Activated B cell treated with CpG ODN at 0.5 μM for 24 hours (primary cell): ENCODE measurements around the gene BRD7. TPM values are rescaled to one million over a fixed set of nuclear protein-coding genes. Genes with fewer than 3 reads are reported as not detected.

Experiments
- ATAC-seq: fragments of 200-7000 bp; cut with Tn5 transposase; one replicate; pipeline ENCODE4 v1.10.0; 2021; ENCODE audit warnings: low read depth, mild to moderate bottlenecking, moderate library complexity
- CTCF ChIA-PET: fragments of 350-600 bp; sonication (Branson Sonifier 250); formaldehyde crosslinking; loops from one replicate; lab custom pipeline; 2021; ENCODE audit warnings: antibody characterized with exemption; lab: Charles Lee
- POLR2A ChIA-PET: fragments of 350-600 bp; sonication (Branson Sonifier 250); formaldehyde crosslinking; loops from one replicate; lab custom pipeline; 2021; ENCODE audit warnings: antibody characterized with exemption; lab: Charles Lee
- DNase-seq: peaks from one replicate; pipeline ENCODE4 v3.0.0; 2022
- H3K27ac Mint-ChIP-seq: one replicate; pipeline ENCODE4 v1.8.0; 2020; ENCODE audit warnings: mixed read lengths
- H3K27me3 Mint-ChIP-seq: one replicate; pipeline ENCODE4 v1.8.0; 2021; ENCODE audit warnings: mixed read lengths
- H3K36me3 Mint-ChIP-seq: one replicate; pipeline ENCODE4 v1.8.0; 2021; ENCODE audit warnings: low read depth, mixed read lengths
- H3K4me1 Mint-ChIP-seq: one replicate; pipeline ENCODE4 v1.8.0; 2021; ENCODE audit warnings: mixed read lengths
- H3K4me3 Mint-ChIP-seq: one replicate; pipeline ENCODE4 v1.8.0; 2020; ENCODE audit warnings: mild to moderate bottlenecking, mixed read lengths
- H3K9me3 Mint-ChIP-seq: one replicate; pipeline ENCODE4 v1.8.0; 2020; ENCODE audit warnings: mixed read lengths
- intact Hi-C: fragments of 100-400 bp; cut with micrococcal nuclease; formaldehyde crosslinking; loops from one replicate; pipeline ENCODE4 v1.15.1; 2024
- total RNA-seq: library from RNA; stranded (reverse); gene quantifications from 2 replicates; pipeline ENCODE4 v1.2.3, GENCODE V29; 2022
- TF ChIP-seq, protein P1 (sequence below): fragments of 200-600 bp; IDR thresholded peaks from one replicate; pipeline ENCODE4 v1.8.0; 2022; ENCODE audit warnings: antibody characterized with exemption, mild to moderate bottlenecking

Gene BRD7
- total RNA-seq, 1 donor from 2014 or later: 65.2 TPM

DNA sequence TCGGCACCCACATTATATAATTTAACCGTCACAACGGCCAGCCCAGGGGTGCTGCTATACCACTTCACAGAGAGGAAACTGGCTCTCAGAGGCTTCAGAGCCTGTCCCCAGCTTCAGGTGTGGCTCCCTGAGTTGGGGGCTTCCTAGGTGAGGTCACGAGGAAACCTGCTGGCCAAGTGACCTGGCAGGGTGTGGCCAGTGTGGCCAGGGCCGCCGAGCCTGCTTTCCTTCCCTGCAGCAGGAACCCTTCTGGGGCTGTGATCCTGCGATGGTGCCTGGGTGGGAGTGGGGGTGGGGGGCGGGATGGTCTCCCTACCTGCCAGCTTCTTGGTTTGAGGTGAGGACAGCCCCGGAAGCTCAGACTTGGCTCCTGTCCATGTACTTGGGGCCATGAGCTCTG, 62.5 kb downstream of the BRD7 start:
- intact Hi-C loops: no loop called here
- no peak overlapping the region for H3K27ac Mint-ChIP-seq
- no peaks in the 10 kb centered on the region for H3K4me1 Mint-ChIP-seq
- H3K36me3 Mint-ChIP-seq: peaks cover 65% of the 10 kb centered on the region
- no peak for DNase-seq
- ChIA-PET CTCF (interaction anchor here (1.6 kb wide), 1 partner anchor 21 kb away, joined by 4 read pairs; no protein-coding TSS in a partner anchor), POLR2A (no interaction called here)
- no peak overlapping the region for H3K4me3 Mint-ChIP-seq
- no peaks in the 10 kb centered on the region for H3K9me3 Mint-ChIP-seq
- TF ChIP-seq, protein P1, sequence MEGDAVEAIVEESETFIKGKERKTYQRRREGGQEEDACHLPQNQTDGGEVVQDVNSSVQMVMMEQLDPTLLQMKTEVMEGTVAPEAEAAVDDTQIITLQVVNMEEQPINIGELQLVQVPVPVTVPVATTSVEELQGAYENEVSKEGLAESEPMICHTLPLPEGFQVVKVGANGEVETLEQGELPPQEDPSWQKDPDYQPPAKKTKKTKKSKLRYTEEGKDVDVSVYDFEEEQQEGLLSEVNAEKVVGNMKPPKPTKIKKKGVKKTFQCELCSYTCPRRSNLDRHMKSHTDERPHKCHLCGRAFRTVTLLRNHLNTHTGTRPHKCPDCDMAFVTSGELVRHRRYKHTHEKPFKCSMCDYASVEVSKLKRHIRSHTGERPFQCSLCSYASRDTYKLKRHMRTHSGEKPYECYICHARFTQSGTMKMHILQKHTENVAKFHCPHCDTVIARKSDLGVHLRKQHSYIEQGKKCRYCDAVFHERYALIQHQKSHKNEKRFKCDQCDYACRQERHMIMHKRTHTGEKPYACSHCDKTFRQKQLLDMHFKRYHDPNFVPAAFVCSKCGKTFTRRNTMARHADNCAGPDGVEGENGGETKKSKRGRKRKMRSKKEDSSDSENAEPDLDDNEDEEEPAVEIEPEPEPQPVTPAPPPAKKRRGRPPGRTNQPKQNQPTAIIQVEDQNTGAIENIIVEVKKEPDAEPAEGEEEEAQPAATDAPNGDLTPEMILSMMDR: no peak
- no peak for ATAC-seq
- H3K27me3 Mint-ChIP-seq: no peaks in the 10 kb centered on the region

DNA sequence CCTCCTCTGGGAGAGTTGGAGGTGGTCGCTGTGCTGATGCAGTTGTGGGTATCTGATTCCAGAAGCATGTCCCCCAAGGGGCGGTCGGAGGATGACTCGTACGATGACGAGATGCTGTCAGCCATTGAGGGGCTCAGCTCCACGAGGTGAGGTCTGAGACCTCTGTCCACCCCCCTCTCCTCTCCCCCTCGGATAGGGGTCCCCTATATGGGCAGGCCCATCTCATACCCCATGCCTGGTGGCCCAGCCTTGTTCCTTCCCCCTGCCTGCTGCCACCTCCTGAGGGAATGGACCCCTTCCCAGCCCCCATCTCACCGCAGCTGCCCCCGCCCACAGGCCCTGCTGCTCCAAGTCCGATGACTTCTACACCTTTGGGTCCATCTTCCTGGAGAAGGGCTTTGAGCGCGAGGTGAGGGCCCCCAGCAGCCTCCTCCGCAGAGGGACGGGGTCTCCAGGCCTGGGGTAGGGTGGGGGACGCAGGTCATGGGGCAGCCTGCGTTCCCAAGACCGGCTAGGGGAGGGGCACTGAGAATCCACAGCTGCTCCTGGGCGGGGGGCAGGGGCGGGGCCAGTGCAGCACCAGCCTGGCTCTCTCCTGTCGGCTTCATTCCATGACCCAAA, 63.2 kb downstream of the BRD7 start:
- CTCF ChIA-PET: no interaction called here
- Mint-ChIP-seq H3K4me1 (no peaks in the 10 kb centered on the region), H3K9me3 (no peaks in the 10 kb centered on the region), H3K4me3 (no peak overlapping the region), H3K36me3 (peaks cover 66% of the 10 kb centered on the region), H3K27ac (no peak overlapping the region), H3K27me3 (no peaks in the 10 kb centered on the region)
- POLR2A ChIA-PET: no interaction called here
- intact Hi-C loops: no loop called here
- ATAC-seq: no peak
- DNase-seq: peak; percentile 14
- TF ChIP-seq, protein P1: no peak

DNA sequence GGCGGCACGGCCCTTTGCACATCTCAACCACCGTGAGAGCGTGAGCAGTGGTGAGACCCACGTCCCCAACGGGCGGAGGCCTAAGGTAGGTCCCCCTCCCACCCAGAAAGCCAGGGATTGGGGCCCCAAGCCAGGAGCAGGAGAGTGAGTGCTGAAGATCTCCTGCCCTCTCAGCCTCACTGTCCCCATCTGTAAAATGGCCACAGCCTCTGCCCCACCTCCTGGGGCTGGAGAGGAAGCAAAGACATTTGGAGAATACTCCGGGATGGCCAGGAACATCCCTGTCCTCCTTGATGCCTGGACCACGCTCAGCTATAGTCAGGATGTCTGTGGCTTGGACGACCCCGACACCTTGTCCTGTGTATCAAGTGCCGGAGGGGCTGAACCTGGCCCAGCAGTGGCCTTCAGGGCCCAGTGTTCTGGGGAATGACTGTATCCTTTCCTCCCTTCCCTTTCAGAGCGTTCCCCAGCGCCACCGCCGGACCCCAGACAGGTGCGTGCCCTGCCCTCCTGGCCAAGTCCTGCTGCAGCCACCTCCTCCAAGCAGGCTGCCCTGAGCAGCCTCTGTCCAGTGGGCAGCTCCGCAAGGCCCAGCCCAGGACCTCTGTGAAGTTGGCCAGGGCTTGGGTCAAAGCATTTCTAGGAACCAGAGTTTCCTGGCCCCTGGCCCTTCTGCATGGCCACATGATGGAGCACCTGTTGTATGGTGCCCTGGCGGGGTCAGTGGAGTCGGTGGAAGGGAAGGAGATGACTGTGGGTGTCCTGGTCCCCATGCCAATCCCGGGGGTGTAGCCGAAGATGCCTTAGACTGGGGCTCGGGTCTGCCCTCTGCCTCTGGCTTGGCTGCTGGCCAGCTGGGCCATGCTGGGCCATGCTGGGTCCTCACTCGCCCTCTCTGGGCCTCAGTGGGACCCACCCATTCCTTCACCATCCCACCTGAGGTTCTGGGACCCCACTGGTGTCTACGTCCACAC, 64.0 kb downstream of the BRD7 start:
- ChIA-PET CTCF (no interaction called here), POLR2A (no interaction called here)
- H3K4me1 Mint-ChIP-seq: no peaks in the 10 kb centered on the region
- no peaks in the 10 kb centered on the region for H3K27me3 Mint-ChIP-seq
- TF ChIP-seq, protein P1: no peak
- DNase-seq: peak; percentile 9
- H3K4me3 Mint-ChIP-seq: no peak overlapping the region
- intact Hi-C loops: no loop called here
- H3K27ac Mint-ChIP-seq: no peak overlapping the region
- no peak for ATAC-seq
- H3K9me3 Mint-ChIP-seq: no peaks in the 10 kb centered on the region
- peaks cover 63% of the 10 kb centered on the region for H3K36me3 Mint-ChIP-seq

DNA sequence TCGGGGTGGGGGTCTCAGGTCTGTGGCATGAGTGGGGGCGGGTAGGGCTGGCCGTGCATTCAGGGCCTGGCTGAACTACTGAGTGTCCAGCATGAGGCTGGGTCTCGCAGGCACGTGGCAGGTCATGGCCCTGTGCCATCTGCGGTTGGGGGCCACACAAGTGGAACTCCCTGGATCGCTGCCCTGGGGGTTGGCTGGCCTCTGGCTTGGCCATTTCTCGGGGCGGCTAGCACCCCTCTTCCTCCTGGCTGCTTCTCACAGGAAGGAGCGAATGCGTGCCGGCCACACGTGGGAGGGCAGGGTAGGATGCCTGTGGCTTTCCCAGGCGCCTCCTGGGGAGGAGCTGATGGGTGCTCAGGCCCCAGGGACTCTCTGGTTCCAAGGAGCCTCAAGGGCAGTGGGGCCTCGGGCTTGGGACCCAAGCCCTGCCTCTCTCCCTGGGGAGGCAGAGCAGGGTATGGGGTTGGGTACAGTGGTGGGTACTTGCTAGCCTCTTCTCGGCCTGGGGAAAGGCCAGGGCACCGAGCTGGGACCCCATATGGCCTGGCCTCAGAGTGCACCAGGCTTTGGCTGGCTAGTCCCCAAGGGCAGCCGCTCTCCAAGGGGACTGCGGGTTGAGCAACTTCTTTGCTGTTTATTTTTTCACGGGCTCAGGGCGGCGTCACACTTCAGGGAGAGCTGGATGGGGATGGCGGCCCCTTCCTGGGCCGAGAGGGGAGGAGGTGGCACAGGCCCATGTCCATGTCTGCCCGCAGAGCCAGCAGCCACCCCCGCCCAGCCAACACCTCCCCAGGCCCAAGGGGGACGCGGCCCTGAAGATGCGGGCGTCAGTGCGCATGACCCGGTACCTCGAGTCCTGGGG, 65.0 kb downstream of the BRD7 start:
- Mint-ChIP-seq H3K4me3 (no peak overlapping the region), H3K36me3 (peaks cover 59% of the 10 kb centered on the region), H3K27me3 (no peaks in the 10 kb centered on the region), H3K4me1 (no peaks in the 10 kb centered on the region), H3K9me3 (no peaks in the 10 kb centered on the region), H3K27ac (no peak overlapping the region)
- ChIA-PET POLR2A (interaction anchor here (0.7 kb wide), 2 partner anchors 30 to 51 kb away, joined by 8 to 9 read pairs; no protein-coding TSS in a partner anchor), CTCF (no interaction called here)
- no peak for ATAC-seq
- TF ChIP-seq, protein P1: no peak
- DNase-seq: peak; percentile 10
- intact Hi-C loops: no loop called here
